OCI-LY1 (cell line): ENCODE measurements around the gene CTSC.

Experiments
- EZH2 ChIP-seq: fragments of 200-600 bp; sonication (generic), shearing (Covaris generic); IDR thresholded peaks from 2 replicates; pipeline ENCODE4 v1.8.0; 2017; ENCODE audit warnings: borderline replicate concordance, mixed run types, mild to moderate bottlenecking, antibody characterized with exemption, low read length, moderate library complexity, mixed read lengths
- TF ChIP-seq, protein P1 (sequence below): fragments of 200-600 bp; sonication (generic), shearing (Covaris generic); IDR thresholded peaks from 2 replicates; pipeline ENCODE4 v1.5.1; 2017; ENCODE audit warnings: mild to moderate bottlenecking, antibody characterized with exemption, low read length, moderate library complexity, mixed read lengths

DNA sequence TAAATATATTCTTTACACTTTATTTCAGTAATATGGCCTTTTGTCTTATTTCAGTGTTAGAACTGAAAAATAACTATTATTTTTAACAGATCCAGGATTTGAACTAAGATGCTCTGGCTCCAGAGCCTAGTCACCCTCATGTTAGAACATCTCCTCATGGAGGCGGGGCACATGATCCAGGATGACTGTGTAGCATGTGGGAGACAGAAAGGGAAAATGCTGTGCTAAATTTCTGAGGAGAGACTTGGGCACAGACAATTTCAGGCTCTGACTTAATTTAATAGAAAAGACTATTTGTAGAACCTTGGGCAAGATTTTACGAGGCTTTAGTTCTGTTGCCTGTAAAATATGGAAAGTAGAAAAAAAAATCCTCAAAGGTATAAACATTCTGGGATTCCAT lies 24.1 kb downstream of the CTSC start:
- TF ChIP-seq, protein P1, sequence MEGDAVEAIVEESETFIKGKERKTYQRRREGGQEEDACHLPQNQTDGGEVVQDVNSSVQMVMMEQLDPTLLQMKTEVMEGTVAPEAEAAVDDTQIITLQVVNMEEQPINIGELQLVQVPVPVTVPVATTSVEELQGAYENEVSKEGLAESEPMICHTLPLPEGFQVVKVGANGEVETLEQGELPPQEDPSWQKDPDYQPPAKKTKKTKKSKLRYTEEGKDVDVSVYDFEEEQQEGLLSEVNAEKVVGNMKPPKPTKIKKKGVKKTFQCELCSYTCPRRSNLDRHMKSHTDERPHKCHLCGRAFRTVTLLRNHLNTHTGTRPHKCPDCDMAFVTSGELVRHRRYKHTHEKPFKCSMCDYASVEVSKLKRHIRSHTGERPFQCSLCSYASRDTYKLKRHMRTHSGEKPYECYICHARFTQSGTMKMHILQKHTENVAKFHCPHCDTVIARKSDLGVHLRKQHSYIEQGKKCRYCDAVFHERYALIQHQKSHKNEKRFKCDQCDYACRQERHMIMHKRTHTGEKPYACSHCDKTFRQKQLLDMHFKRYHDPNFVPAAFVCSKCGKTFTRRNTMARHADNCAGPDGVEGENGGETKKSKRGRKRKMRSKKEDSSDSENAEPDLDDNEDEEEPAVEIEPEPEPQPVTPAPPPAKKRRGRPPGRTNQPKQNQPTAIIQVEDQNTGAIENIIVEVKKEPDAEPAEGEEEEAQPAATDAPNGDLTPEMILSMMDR: no peak
- no peak for TF ChIP-seq EZH2
